WTC11 (cell line): ENCODE results near the gene OCA2. TPM values are rescaled to one million over a fixed set of nuclear protein-coding genes. Genes with fewer than 3 reads are reported as not detected.

Experiments
- ATAC-seq: fragments of 200-7000 bp; cut with Tn5 transposase; 2 replicates; pipeline ENCODE4 v1.10.0; 2021; ENCODE audit warnings: mild to moderate bottlenecking, moderate library complexity
- CTCF ChIA-PET: fragments of 300-600 bp; sonication (Branson Sonifier 250); formaldehyde crosslinking; loops from one replicate; lab custom pipeline; 2021; ENCODE audit warnings: antibody characterized with exemption; lab: Charles Lee
- POLR2A ChIA-PET: fragments of 350-600 bp; sonication (Branson Sonifier 250); formaldehyde crosslinking; loops from one replicate; lab custom pipeline; 2021; ENCODE audit warnings: antibody characterized with exemption; lab: Charles Lee
- DNase-seq: peaks from one replicate; pipeline ENCODE4 v3.0.0; 2021; ENCODE audit warnings: low spot score
- H3K27ac Mint-ChIP-seq: 2 replicates; pipeline ENCODE4 v1.8.0; 2021; ENCODE audit warnings: mixed read lengths
- H3K27me3 Mint-ChIP-seq: 2 replicates; pipeline ENCODE4 v1.8.0; 2021; ENCODE audit warnings: low read depth, mild to moderate bottlenecking, moderate library complexity, mixed read lengths
- H3K36me3 Mint-ChIP-seq: 2 replicates; pipeline ENCODE4 v1.8.0; 2021; ENCODE audit warnings: mixed read lengths
- H3K4me1 Mint-ChIP-seq: 2 replicates; pipeline ENCODE4 v1.8.0; 2022; ENCODE audit warnings: mixed read lengths
- H3K4me3 Mint-ChIP-seq: 2 replicates; pipeline ENCODE4 v1.8.0; 2021; ENCODE audit warnings: mild to moderate bottlenecking, moderate library complexity, mixed read lengths
- H3K9me3 Mint-ChIP-seq: 2 replicates; pipeline ENCODE4 v1.8.0; 2021; ENCODE audit warnings: mixed read lengths
- ATF1 ChIP-seq: sonication (generic); formaldehyde crosslinking; IDR thresholded peaks from 2 replicates; pipeline ENCODE4 v1.8.1; 2023; ENCODE audit warnings: mild to moderate bottlenecking, moderate library complexity, missing genetic modification reagents
- ATF2 ChIP-seq: sonication (generic); formaldehyde crosslinking; IDR thresholded peaks from 2 replicates; pipeline ENCODE4 v1.8.1; 2022; ENCODE audit warnings: low read depth, missing genetic modification reagents, borderline replicate concordance
- ATF3 ChIP-seq: sonication (generic); formaldehyde crosslinking; conservative IDR thresholded peaks from 2 replicates; pipeline ENCODE4 v1.8.1; 2022; ENCODE audit warnings: mild to moderate bottlenecking, missing genetic modification reagents
- CBFB ChIP-seq: sonication (generic); formaldehyde crosslinking; IDR thresholded peaks from 2 replicates; pipeline ENCODE4 v1.8.1; 2022; ENCODE audit warnings: mild to moderate bottlenecking, low read depth, missing genetic modification reagents
- CREB1 ChIP-seq: sonication (generic); formaldehyde crosslinking; IDR thresholded peaks from 2 replicates; pipeline ENCODE4 v1.8.0; 2023; ENCODE audit warnings: mild to moderate bottlenecking, missing genetic modification reagents
- CTCF ChIP-seq: fragments of 200-600 bp; IDR thresholded peaks from 2 replicates; pipeline ENCODE4 v1.8.0; 2022; ENCODE audit warnings: antibody characterized with exemption
- ELF4 ChIP-seq: sonication (generic); formaldehyde crosslinking; IDR thresholded peaks from 2 replicates; pipeline ENCODE4 v1.8.1; 2022; ENCODE audit warnings: low read depth, mild to moderate bottlenecking, moderate library complexity, missing genetic modification reagents
- FOXK1 ChIP-seq: sonication (generic); formaldehyde crosslinking; IDR thresholded peaks from 2 replicates; pipeline ENCODE4 v1.8.0; 2022; ENCODE audit warnings: mild to moderate bottlenecking, moderate library complexity, missing genetic modification reagents
- GRHL2 ChIP-seq: fragments of 250-450 bp; sonication (Bioruptor Pico); IDR thresholded peaks from 2 replicates; pipeline ENCODE4 v1.8.0; 2022; ENCODE audit warnings: mild to moderate bottlenecking, moderate library complexity; ENCODE audit not compliant: insufficient replicate concordance, severe bottlenecking
- MAX ChIP-seq: sonication (generic); formaldehyde crosslinking; IDR thresholded peaks from 2 replicates; pipeline ENCODE4 v1.8.0; 2022; ENCODE audit warnings: mild to moderate bottlenecking, missing genetic modification reagents
- MXD4 ChIP-seq: fragments of 250-450 bp; sonication (Bioruptor Pico); IDR thresholded peaks from 2 replicates; pipeline ENCODE4 v1.8.0; 2021; ENCODE audit warnings: mild to moderate bottlenecking, moderate library complexity, borderline replicate concordance
- NFATC4 ChIP-seq: fragments of 250-450 bp; sonication (Bioruptor Pico); IDR thresholded peaks from 2 replicates; pipeline ENCODE4 v1.9.0; 2021; ENCODE audit warnings: mild to moderate bottlenecking
- NFE2L1 ChIP-seq: sonication (generic); formaldehyde crosslinking; IDR thresholded peaks from 2 replicates; pipeline ENCODE4 v1.8.1; 2023; ENCODE audit warnings: missing genetic modification reagents
- NFYB ChIP-seq: sonication (generic); formaldehyde crosslinking; conservative IDR thresholded peaks from 2 replicates; pipeline ENCODE4 v1.8.0; 2022; ENCODE audit warnings: low read depth, missing genetic modification reagents
- NR1H2 ChIP-seq: sonication (generic); formaldehyde crosslinking; IDR thresholded peaks from 2 replicates; pipeline ENCODE4 v1.9.0; 2021; ENCODE audit warnings: mild to moderate bottlenecking, moderate library complexity, missing genetic modification reagents
- OVOL2 ChIP-seq: fragments of 250-450 bp; sonication (Bioruptor Pico); IDR thresholded peaks from 2 replicates; pipeline ENCODE4 v1.9.0; 2021; ENCODE audit warnings: mild to moderate bottlenecking, borderline replicate concordance
- PRDM15 ChIP-seq: sonication (generic); formaldehyde crosslinking; IDR thresholded peaks from 2 replicates; pipeline ENCODE4 v1.8.0; 2022; ENCODE audit warnings: missing genetic modification reagents
- PRRX2 ChIP-seq: fragments of 250-450 bp; sonication (Bioruptor Pico); IDR thresholded peaks from 2 replicates; pipeline ENCODE4 v1.8.0; 2021; ENCODE audit warnings: mild to moderate bottlenecking
- SMAD4 ChIP-seq: sonication (generic); formaldehyde crosslinking; IDR thresholded peaks from 2 replicates; pipeline ENCODE4 v1.8.0; 2022; ENCODE audit warnings: mild to moderate bottlenecking, missing genetic modification reagents
- USF2 ChIP-seq: sonication (generic); formaldehyde crosslinking; IDR thresholded peaks from 2 replicates; pipeline ENCODE4 v1.8.1; 2023; ENCODE audit warnings: mild to moderate bottlenecking, missing genetic modification reagents, moderate library complexity
- ZNF138 ChIP-seq: sonication (generic); formaldehyde crosslinking; conservative IDR thresholded peaks from 2 replicates; pipeline ENCODE4 v1.8.1; 2022; ENCODE audit warnings: mild to moderate bottlenecking, moderate library complexity, missing genetic modification reagents
- ZNF219 ChIP-seq: sonication (generic); formaldehyde crosslinking; IDR thresholded peaks from 2 replicates; pipeline ENCODE4 v1.8.0; 2023; ENCODE audit warnings: missing genetic modification reagents, mild to moderate bottlenecking, borderline replicate concordance
- ZNF281 ChIP-seq: sonication (generic); formaldehyde crosslinking; IDR thresholded peaks from 2 replicates; pipeline ENCODE4 v1.8.0; 2023; ENCODE audit warnings: mild to moderate bottlenecking, missing genetic modification reagents
- ZNF317 ChIP-seq: sonication (generic); formaldehyde crosslinking; IDR thresholded peaks from 2 replicates; pipeline ENCODE4 v1.8.1; 2023; ENCODE audit warnings: low read depth, mild to moderate bottlenecking, moderate library complexity, missing genetic modification reagents, borderline replicate concordance
- ZNF423 ChIP-seq: fragments of 250-450 bp; sonication (Bioruptor Pico); IDR thresholded peaks from 2 replicates; pipeline ENCODE4 v2.1.2; 2022; ENCODE audit warnings: mild to moderate bottlenecking, moderate library complexity
- total RNA-seq: library from RNA; stranded (reverse); gene quantifications from 3 replicates; pipeline ENCODE4 v1.2.3, GENCODE V29; 2021

The OCA2 gene
- total RNA-seq, 1 experiment from 2014 or later = 0.39 TPM

GRCh38 chr15:27861171-27861570 lies 237.9 kb downstream of the OCA2 start:
- Mint-ChIP-seq H3K27ac (no peak overlapping the region), H3K27me3 (peaks cover 7% of the 10 kb centered on the region; the same call in 1 of the 2 replicates), H3K9me3 (peaks cover 43% of the 10 kb centered on the region), H3K4me3 (no peak overlapping the region), H3K36me3 (peaks cover 22% of the 10 kb centered on the region), H3K4me1 (no peaks in the 10 kb centered on the region)
- TF ChIP-seq ZNF281 (no peak), OVOL2 (CRISPR knock-in tag) (no peak), ATF1 (CRISPR knock-in tag) (no peak), MXD4 (CRISPR knock-in tag) (no peak), SMAD4 (CRISPR knock-in tag) (no peak), NFE2L1 (CRISPR knock-in tag) (no peak), USF2 (no peak), CREB1 (no peak), NFATC4 (no peak), ATF2 (CRISPR knock-in tag) (no peak), ZNF138 (CRISPR knock-in tag) (no peak), ATF3 (CRISPR knock-in tag) (no peak), PRRX2 (no peak)
- CTCF ChIA-PET = no interaction called here
- POLR2A ChIA-PET = no interaction called here
- ATAC-seq (no peak), DNase-seq (no peak)

- ChIA-PET CTCF (interaction anchor here (1.3 kb wide), 1 partner anchor 57 kb away, joined by 3 read pairs; no protein-coding TSS in a partner anchor), POLR2A (no interaction called here)
- no peak overlapping the region for H3K4me3 Mint-ChIP-seq
- DNase-seq (no peak), ATAC-seq (no peak)
- no peaks in the 10 kb centered on the region; the same call in 1 of the 2 replicates for H3K36me3 Mint-ChIP-seq
- H3K27ac Mint-ChIP-seq = no peak overlapping the region
- H3K9me3 Mint-ChIP-seq = peaks cover 23% of the 10 kb centered on the region; the same call in 1 of the 2 replicates
- H3K27me3 Mint-ChIP-seq = no peaks in the 10 kb centered on the region
- no peaks in the 10 kb centered on the region for H3K4me1 Mint-ChIP-seq
- TF ChIP-seq ZNF317 (CRISPR knock-in tag) (no peak), PRDM15 (CRISPR knock-in tag) (no peak), CBFB (CRISPR knock-in tag) (no peak), NFYB (CRISPR knock-in tag) (no peak), NFE2L1 (CRISPR knock-in tag) (no peak), USF2 (no peak), GRHL2 (CRISPR knock-in tag) (no peak), NR1H2 (CRISPR knock-in tag) (no peak), FOXK1 (CRISPR knock-in tag) (no peak), CTCF (no peak), ZNF423 (no peak), MAX (CRISPR knock-in tag) (no peak), ZNF219 (CRISPR knock-in tag) (no peak), ELF4 (no peak), NFATC4 (no peak)
Measured at GRCh38 chr15:27855137-27855536, 244.0 kb downstream of the OCA2 start.
